Thyroid gland (tissue), 4 donors: Measurements from ENCODE around the gene SLC47A2.

Source experiments
- POLR2A ChIP-seq, 2 donors: fragments of 450-650 bp; IDR thresholded peaks; one replicate each; pipeline ENCODE4 v1.6.1; 2017; ENCODE audit warnings: antibody characterized with exemption in 2 of 2, mild to moderate bottlenecking in 2 of 2, moderate library complexity in 1 of 2
- TF ChIP-seq, protein P1 (sequence below), 6 experiments: fragments of 200-600 bp in 3 of 6; fragments of 450-650 bp in 3 of 6; sonication (generic) in 3 of 6; IDR thresholded peaks; one replicate each; pipeline ENCODE4 v1.5.1; 2016 to 2019; ENCODE audit warnings: antibody characterized with exemption in 6 of 6, mild to moderate bottlenecking in 2 of 6, inconsistent platforms in 1 of 6, moderate library complexity in 1 of 6

DNA sequence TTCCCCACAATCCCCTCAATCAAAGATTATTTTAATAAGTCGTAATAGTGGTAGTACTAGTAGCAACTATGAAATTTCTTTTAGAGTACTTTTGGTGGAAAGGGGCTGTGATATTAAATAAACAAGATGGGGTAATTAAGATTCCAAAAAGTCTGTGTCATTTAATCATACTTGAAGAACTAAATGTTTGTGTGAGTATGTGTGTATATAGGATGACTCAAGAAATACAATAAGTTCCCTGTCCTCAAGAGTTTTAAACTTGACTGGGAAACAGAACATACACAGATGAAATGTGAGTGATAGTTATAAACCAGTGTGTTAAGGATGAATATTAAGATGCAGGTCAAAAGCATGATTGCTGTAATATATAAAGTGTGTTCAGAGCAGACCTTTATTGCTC lies 65.6 kb downstream of the SLC47A2 start:
- TF ChIP-seq, protein P1, sequence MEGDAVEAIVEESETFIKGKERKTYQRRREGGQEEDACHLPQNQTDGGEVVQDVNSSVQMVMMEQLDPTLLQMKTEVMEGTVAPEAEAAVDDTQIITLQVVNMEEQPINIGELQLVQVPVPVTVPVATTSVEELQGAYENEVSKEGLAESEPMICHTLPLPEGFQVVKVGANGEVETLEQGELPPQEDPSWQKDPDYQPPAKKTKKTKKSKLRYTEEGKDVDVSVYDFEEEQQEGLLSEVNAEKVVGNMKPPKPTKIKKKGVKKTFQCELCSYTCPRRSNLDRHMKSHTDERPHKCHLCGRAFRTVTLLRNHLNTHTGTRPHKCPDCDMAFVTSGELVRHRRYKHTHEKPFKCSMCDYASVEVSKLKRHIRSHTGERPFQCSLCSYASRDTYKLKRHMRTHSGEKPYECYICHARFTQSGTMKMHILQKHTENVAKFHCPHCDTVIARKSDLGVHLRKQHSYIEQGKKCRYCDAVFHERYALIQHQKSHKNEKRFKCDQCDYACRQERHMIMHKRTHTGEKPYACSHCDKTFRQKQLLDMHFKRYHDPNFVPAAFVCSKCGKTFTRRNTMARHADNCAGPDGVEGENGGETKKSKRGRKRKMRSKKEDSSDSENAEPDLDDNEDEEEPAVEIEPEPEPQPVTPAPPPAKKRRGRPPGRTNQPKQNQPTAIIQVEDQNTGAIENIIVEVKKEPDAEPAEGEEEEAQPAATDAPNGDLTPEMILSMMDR (IDR thresholded peaks at IDR 0.05) = no peak
- no peak for TF ChIP-seq POLR2A (IDR thresholded peaks at IDR 0.05)
